ENCODE measurements around the gene PDIA2.

DNA sequence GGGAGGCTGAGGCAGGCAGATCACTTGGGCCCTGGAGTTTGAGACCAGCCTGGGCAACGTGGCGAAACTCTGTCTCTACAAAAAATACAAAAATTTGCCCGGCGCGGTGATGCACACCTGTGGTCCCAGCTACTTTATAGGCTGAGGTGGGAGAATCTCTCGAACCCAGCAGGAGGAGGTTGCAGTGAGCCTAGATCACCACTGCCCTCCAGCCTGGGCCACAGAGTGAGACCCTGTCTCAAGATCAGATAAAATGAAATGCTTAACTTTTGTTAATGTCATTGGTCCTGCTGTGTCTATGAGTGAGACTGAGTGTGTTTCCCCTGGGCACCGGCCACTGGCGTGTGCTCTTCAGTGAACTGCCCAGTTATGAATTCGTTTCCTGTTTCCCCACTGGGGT lies 37.9 kb upstream of the PDIA2 start:
- TF ChIP-seq POLR2A (IDR thresholded peaks at IDR 0.05), result no peak
- no peak for TF ChIP-seq POLR2AphosphoS5 (IDR thresholded peaks at IDR 0.05)

Data from upper lobe of left lung (tissue), 4 donors.